ENCODE data around the gene ATP6V1G3. TPM values are rescaled to one million over a fixed set of nuclear protein-coding genes. Genes with fewer than 3 reads are reported as not detected.

Gene ATP6V1G3
- total RNA-seq, 4 donors from 2014 or later = not detected

- Histone ChIP-seq H3K36me3 (no peaks in the 10 kb centered on the region), H3K4me3 (no peak overlapping the region), H3K9me3 (no peaks in the 10 kb centered on the region), H3K27me3 (no peaks in the 10 kb centered on the region), H3K4me1 (peaks cover 0 to 4% (median 0%) of the 10 kb centered on the region in 4 donors), H3K27ac (no peak overlapping the region)
- in situ Hi-C loops (cut with MboI; ENCODE audit: low pct_ligation_motif_present in 1 of 4, low pct_unique_long_range_greater_than_20kb in 1 of 4, low sequenced_read_pairs in 3 of 4) = no loop called here
- DNase-seq = no peak
- 94 to 100% methylated on average over 1 of the region's 1 CpG for WGBS, 2 donors (ENCODE audit: low coverage in 1 of 2)
- TF ChIP-seq POLR2AphosphoS5 (IDR thresholded peaks at IDR 0.05) (no peak), EP300 (IDR thresholded peaks at IDR 0.05; ENCODE audit: low read depth) (no peak), POLR2A (IDR thresholded peaks at IDR 0.05) (no peak), CTCF (IDR thresholded peaks at IDR 0.05) (no peak)
- intact Hi-C loops (cut with DNase I; ENCODE audit: low total_unique reads) = no loop called here
Observed at GRCh38 chr1:198498881-198499280, 41.6 kb downstream of the ATP6V1G3 start.

- in situ Hi-C loops (cut with MboI; ENCODE audit: low pct_ligation_motif_present in 1 of 4, low pct_unique_long_range_greater_than_20kb in 1 of 4, low sequenced_read_pairs in 3 of 4) = no loop called here
Observed at GRCh38 chr1:198498103-198498385, 42.4 kb downstream of the ATP6V1G3 start.

GRCh38 chr1:198497326-198498102 lies 43.0 kb downstream of the ATP6V1G3 start:
- in situ Hi-C loops (cut with MboI; ENCODE audit: low pct_ligation_motif_present in 1 of 4, low pct_unique_long_range_greater_than_20kb in 1 of 4, low sequenced_read_pairs in 3 of 4) (no loop called here), intact Hi-C loops (cut with DNase I; ENCODE audit: low total_unique reads) (no loop called here)
- no peak overlapping the region for H3K4me3 ChIP-seq
- peaks cover 0 to 4% (median 0%) of the 10 kb centered on the region in 4 donors for H3K4me1 ChIP-seq
- WGBS, 2 donors (ENCODE audit: low coverage in 1 of 2) = 79 to 84% methylated on average over 3 of the region's 3 CpGs
- H3K27ac ChIP-seq = no peak overlapping the region
- no peaks in the 10 kb centered on the region for H3K27me3 ChIP-seq
- no peak for TF ChIP-seq POLR2A (IDR thresholded peaks at IDR 0.05)
- TF ChIP-seq EP300 (IDR thresholded peaks at IDR 0.05; ENCODE audit: low read depth) = no peak
- TF ChIP-seq CTCF (IDR thresholded peaks at IDR 0.05) = no peak
- no peak for TF ChIP-seq POLR2AphosphoS5 (IDR thresholded peaks at IDR 0.05)
- no peak for DNase-seq
- H3K9me3 ChIP-seq = no peaks in the 10 kb centered on the region
- H3K36me3 ChIP-seq = no peaks in the 10 kb centered on the region

More at GRCh38 chr1:198498103-198498385, 42.4 kb downstream of the ATP6V1G3 start:
- intact Hi-C loops (cut with DNase I; ENCODE audit: low total_unique reads) = no loop called here
- H3K27me3 ChIP-seq = no peaks in the 10 kb centered on the region
- peaks cover 0 to 4% (median 0%) of the 10 kb centered on the region in 4 donors for H3K4me1 ChIP-seq
- 92 to 100% methylated on average over 1 of the region's 1 CpG for WGBS, 2 donors (ENCODE audit: low coverage in 1 of 2)
- H3K36me3 ChIP-seq = no peaks in the 10 kb centered on the region
- no peaks in the 10 kb centered on the region for H3K9me3 ChIP-seq
- DNase-seq = no peak
- no peak for TF ChIP-seq POLR2AphosphoS5 (IDR thresholded peaks at IDR 0.05)
- no peak for TF ChIP-seq EP300 (IDR thresholded peaks at IDR 0.05; ENCODE audit: low read depth)
- no peak for TF ChIP-seq CTCF (IDR thresholded peaks at IDR 0.05)
- TF ChIP-seq POLR2A (IDR thresholded peaks at IDR 0.05) = no peak
- no peak overlapping the region for H3K27ac ChIP-seq
- H3K4me3 ChIP-seq = no peak overlapping the region

- H3K27me3 ChIP-seq = no peaks in the 10 kb centered on the region
- H3K9me3 ChIP-seq = no peaks in the 10 kb centered on the region
- intact Hi-C loops (cut with DNase I; ENCODE audit: low total_unique reads) = no loop called here
- H3K4me3 ChIP-seq = no peak overlapping the region
- in situ Hi-C loops (cut with MboI; ENCODE audit: low pct_ligation_motif_present in 1 of 4, low pct_unique_long_range_greater_than_20kb in 1 of 4, low sequenced_read_pairs in 3 of 4) = no loop called here
- no peak overlapping the region for H3K27ac ChIP-seq
- no peaks in the 10 kb centered on the region for H3K36me3 ChIP-seq
- H3K4me1 ChIP-seq = peaks cover 0 to 4% (median 0%) of the 10 kb centered on the region in 4 donors
- WGBS, 2 donors (ENCODE audit: low coverage in 1 of 2) = 85 to 90% methylated on average over 5 to 6 of the region's 6 CpGs
- TF ChIP-seq POLR2A (IDR thresholded peaks at IDR 0.05) (no peak), POLR2AphosphoS5 (IDR thresholded peaks at IDR 0.05) (no peak), EP300 (IDR thresholded peaks at IDR 0.05; ENCODE audit: low read depth) (no peak), CTCF (IDR thresholded peaks at IDR 0.05) (no peak)
- DNase-seq = no peak
Observed at GRCh38 chr1:198496216-198497143, 44.0 kb downstream of the ATP6V1G3 start.

Measured in transverse colon (tissue), 4 donors.